Trophoblast cell (in vitro differentiated cells and primary cell): Measurements from ENCODE around the gene CDKAL1.

Source experiments
- DNase-seq, 2 donors: peaks; one replicate each; pipeline ENCODE4 v3.0.0-alpha.2; 2016
- H2AFZ ChIP-seq: 2 replicates; pipeline ENCODE4 v1.6.1; 2013; ENCODE audit warnings: low read length, moderate library complexity, mild to moderate bottlenecking; ENCODE audit not compliant: insufficient read depth, poor library complexity
- H2AK5ac ChIP-seq: 2 replicates; pipeline ENCODE4 v1.6.1; 2013; ENCODE audit warnings: mild to moderate bottlenecking, low read length
- H2BK120ac ChIP-seq: 2 replicates; pipeline ENCODE4 v1.6.1; 2013; ENCODE audit warnings: low read length, mild to moderate bottlenecking, moderate library complexity; ENCODE audit not compliant: insufficient read depth, poor library complexity
- H2BK12ac ChIP-seq: 2 replicates; pipeline ENCODE4 v1.6.1; 2013; ENCODE audit warnings: mild to moderate bottlenecking, low read length, moderate library complexity
- H2BK5ac ChIP-seq: 2 replicates; pipeline ENCODE4 v1.6.1; 2013; ENCODE audit warnings: low read length, low read depth, moderate library complexity, mild to moderate bottlenecking; ENCODE audit not compliant: poor library complexity
- H3K14ac ChIP-seq: 2 replicates; pipeline ENCODE4 v1.6.1; 2013; ENCODE audit warnings: mild to moderate bottlenecking, low read length
- H3K18ac ChIP-seq: 2 replicates; pipeline ENCODE4 v1.6.1; 2013; ENCODE audit warnings: mild to moderate bottlenecking, low read length
- H3K23ac ChIP-seq: 2 replicates; pipeline ENCODE4 v1.6.1; 2013; ENCODE audit warnings: low read length
- H3K27ac ChIP-seq: 2 replicates; pipeline ENCODE4 v1.5.1; 2013; ENCODE audit warnings: low read depth, mild to moderate bottlenecking, inconsistent platforms, low read length, moderate library complexity
- H3K27me3 ChIP-seq: 2 replicates; pipeline ENCODE4 v1.6.1; 2013; ENCODE audit warnings: inconsistent platforms, mild to moderate bottlenecking, low read length, moderate library complexity; ENCODE audit not compliant: insufficient read depth
- H3K36me3 ChIP-seq, 2 experiments: 1 replicate in 1 of 2; 2 replicates in 1 of 2; pipeline ENCODE4 v1.6.1; 2013; ENCODE audit warnings: low read length in 2 of 2, mild to moderate bottlenecking in 2 of 2, moderate library complexity in 1 of 2; ENCODE audit not compliant: insufficient read depth in 2 of 2, control insufficient read depth in 1 of 2
- H3K4ac ChIP-seq: 2 replicates; pipeline ENCODE4 v1.6.1; 2013; ENCODE audit warnings: low read depth, mild to moderate bottlenecking, low read length, moderate library complexity
- H3K4me1 ChIP-seq, 2 experiments: 1 replicate in 1 of 2; 2 replicates in 1 of 2; pipeline ENCODE4 v1.6.1; 2013; ENCODE audit warnings: low read length in 2 of 2, mild to moderate bottlenecking in 2 of 2, moderate library complexity in 1 of 2; ENCODE audit not compliant: insufficient read depth in 2 of 2, control insufficient read depth in 1 of 2
- H3K4me2 ChIP-seq: 2 replicates; pipeline ENCODE4 v1.6.1; 2013; ENCODE audit warnings: inconsistent platforms, mild to moderate bottlenecking, low read length, moderate library complexity
- H3K4me3 ChIP-seq: 2 replicates; pipeline ENCODE4 v1.5.1; 2013; ENCODE audit warnings: mild to moderate bottlenecking, low read depth, low read length, inconsistent platforms
- H3K79me1 ChIP-seq: one replicate; pipeline ENCODE4 v1.6.1; 2013; ENCODE audit warnings: low read length
- H3K79me2 ChIP-seq: 2 replicates; pipeline ENCODE4 v1.6.1; 2013; ENCODE audit warnings: low read length, mild to moderate bottlenecking; ENCODE audit not compliant: control insufficient read depth, insufficient read depth, poor library complexity
- H3K9ac ChIP-seq: 2 replicates; pipeline ENCODE4 v1.6.1; 2013; ENCODE audit warnings: mild to moderate bottlenecking, low read length
- H3K9me3 ChIP-seq: 2 replicates; pipeline ENCODE4 v1.6.1; 2013; ENCODE audit warnings: low read depth, mild to moderate bottlenecking, control low read depth, inconsistent platforms, low read length; ENCODE audit not compliant: insufficient read depth
- H4K12ac ChIP-seq: 2 replicates; pipeline ENCODE4 v1.6.1; 2013; ENCODE audit warnings: low read depth, mild to moderate bottlenecking, low read length, moderate library complexity
- H4K8ac ChIP-seq: 2 replicates; pipeline ENCODE4 v1.6.1; 2013; ENCODE audit warnings: low read depth, mild to moderate bottlenecking, low read length, moderate library complexity
- H4K91ac ChIP-seq: one replicate; pipeline ENCODE4 v1.6.1; 2013; ENCODE audit warnings: low read depth, mild to moderate bottlenecking, low read length, moderate library complexity
- WGBS: extraction: QIAGEN DNeasy Blood & Tissue Kit; methylation state at CpG from one replicate; pipeline ENCODE4 v1.1.7; 2013; ENCODE audit warnings: missing lambda C conversion rate; ENCODE audit not compliant: insufficient read length, insufficient coverage; ENCODE audit errors: extremely low coverage; 5-methylcytosine and 5-hydroxymethylcytosine counted together

The CDKAL1 gene

GRCh38 chr6:21163110-21163837, 629.0 kb downstream of the CDKAL1 start:
- Histone ChIP-seq H3K27ac (no peak overlapping the region), H2BK120ac (no peak overlapping the region), H4K8ac (no peak overlapping the region), H3K14ac (no peak overlapping the region), H3K4ac (no peak overlapping the region), H3K79me2 (no peaks in the 10 kb centered on the region), H3K36me3 (no peaks in the 10 kb centered on the region), H3K18ac (no peak overlapping the region), H4K12ac (no peak overlapping the region), H3K79me1 (no peaks in the 10 kb centered on the region), H3K4me2 (no peak overlapping the region), H2AK5ac (no peak overlapping the region), H3K9ac (no peak overlapping the region), H2BK12ac (no peak overlapping the region), H3K9me3 (no peaks in the 10 kb centered on the region), H3K4me3 (no peak overlapping the region), H4K91ac (no peak overlapping the region), H3K4me1 (no peaks in the 10 kb centered on the region), H2AFZ (no peak overlapping the region), H2BK5ac (no peak overlapping the region), H3K23ac (no peak overlapping the region), H3K27me3 (no peaks in the 10 kb centered on the region)
- DNase-seq, result peak; percentile 47 to 74
- WGBS, result no CpG with 5 or more reads among the region's 13 CpGs

- H4K12ac ChIP-seq, result no peak overlapping the region
- H2BK12ac ChIP-seq, result no peak overlapping the region
- no peak overlapping the region for H3K4me2 ChIP-seq
- H3K18ac ChIP-seq, result no peak overlapping the region
- no peaks in the 10 kb centered on the region for H3K4me1 ChIP-seq
- H3K27me3 ChIP-seq, result no peaks in the 10 kb centered on the region
- H3K27ac ChIP-seq, result no peak overlapping the region
- H2BK5ac ChIP-seq, result no peak overlapping the region
- no peak overlapping the region for H3K9ac ChIP-seq
- H3K79me1 ChIP-seq, result no peaks in the 10 kb centered on the region
- H2AFZ ChIP-seq, result no peak overlapping the region
- H3K4me3 ChIP-seq, result no peak overlapping the region
- no peak overlapping the region for H2AK5ac ChIP-seq
- H3K4ac ChIP-seq, result no peak overlapping the region
- no peak overlapping the region for H4K8ac ChIP-seq
- no peak for DNase-seq
- H4K91ac ChIP-seq, result no peak overlapping the region
- no peak overlapping the region for H3K23ac ChIP-seq
- no peaks in the 10 kb centered on the region for H3K36me3 ChIP-seq
- no peaks in the 10 kb centered on the region for H3K79me2 ChIP-seq
- no peak overlapping the region for H3K14ac ChIP-seq
- WGBS, result no CpG with 5 or more reads among the region's 2 CpGs
- no peaks in the 10 kb centered on the region for H3K9me3 ChIP-seq
- H2BK120ac ChIP-seq, result no peak overlapping the region
Observed at GRCh38 chr6:21163838-21164180, 629.6 kb downstream of the CDKAL1 start.

GRCh38 chr6:21164768-21165326, 630.6 kb downstream of the CDKAL1 start:
- no peak overlapping the region for H4K8ac ChIP-seq
- no peak overlapping the region for H3K23ac ChIP-seq
- H3K27me3 ChIP-seq, result no peaks in the 10 kb centered on the region
- H3K27ac ChIP-seq, result no peak overlapping the region
- H2BK120ac ChIP-seq, result no peak overlapping the region
- no peak overlapping the region for H3K4me3 ChIP-seq
- H2AK5ac ChIP-seq, result no peak overlapping the region
- no peaks in the 10 kb centered on the region for H3K79me1 ChIP-seq
- no peak for DNase-seq
- no peaks in the 10 kb centered on the region for H3K9me3 ChIP-seq
- H3K4me2 ChIP-seq, result no peak overlapping the region
- H4K91ac ChIP-seq, result no peak overlapping the region
- H2AFZ ChIP-seq, result no peak overlapping the region
- WGBS, result no CpG with 5 or more reads among the region's 2 CpGs
- H3K4ac ChIP-seq, result no peak overlapping the region
- no peaks in the 10 kb centered on the region for H3K4me1 ChIP-seq
- no peaks in the 10 kb centered on the region for H3K36me3 ChIP-seq
- H2BK12ac ChIP-seq, result no peak overlapping the region
- H2BK5ac ChIP-seq, result no peak overlapping the region
- no peak overlapping the region for H3K18ac ChIP-seq
- H3K14ac ChIP-seq, result no peak overlapping the region
- H4K12ac ChIP-seq, result no peak overlapping the region
- H3K79me2 ChIP-seq, result no peaks in the 10 kb centered on the region
- no peak overlapping the region for H3K9ac ChIP-seq

GRCh38 chr6:21166754-21167153, 632.5 kb downstream of the CDKAL1 start:
- Histone ChIP-seq H3K4me1 (no peaks in the 10 kb centered on the region), H3K27me3 (no peaks in the 10 kb centered on the region), H3K9me3 (no peaks in the 10 kb centered on the region), H2BK120ac (no peak overlapping the region), H3K4me2 (no peak overlapping the region), H2AFZ (no peak overlapping the region), H3K79me1 (no peaks in the 10 kb centered on the region), H3K4me3 (no peak overlapping the region), H3K9ac (no peak overlapping the region), H3K27ac (no peak overlapping the region), H2BK5ac (no peak overlapping the region), H4K8ac (no peak overlapping the region), H3K18ac (no peak overlapping the region), H3K23ac (no peak overlapping the region), H2BK12ac (no peak overlapping the region), H3K79me2 (no peaks in the 10 kb centered on the region), H4K91ac (no peak overlapping the region), H3K36me3 (no peaks in the 10 kb centered on the region), H4K12ac (no peak overlapping the region), H3K14ac (no peak overlapping the region), H2AK5ac (no peak overlapping the region), H3K4ac (no peak overlapping the region)
- no CpG with 5 or more reads among the region's 2 CpGs for WGBS
- DNase-seq, result no peak
